Mesenteric fat pad (tissue), 1 donor: ENCODE data around the gene TSPAN3. TPM values are rescaled to one million over a fixed set of nuclear protein-coding genes. Genes with fewer than 3 reads are reported as not detected.

Experiments used
- DNase-seq: peaks from one replicate; pipeline ENCODE4 v3.0.0-alpha.2; 2020; ENCODE audit warnings: low spot score
- long read RNA-seq: library from polyadenylated mRNA; unstranded; transcript quantifications from one replicate; pipeline ENCODE4 v2.0.0, GENCODE V29; 2020
- total RNA-seq: library from RNA; stranded (reverse); fragmentation: NEBNext Ultra II Directional; extraction: Animal tissue kit (Norgen Biotek cat#: 25700); gene quantifications from one replicate; pipeline ENCODE4 v1.2.1, GENCODE V29; 2021
- donor health status: DM: yes; HTN: yes; CAD: no.

The TSPAN3 gene
- total RNA-seq = 558 TPM
- long read RNA-seq, full-length matches to known transcripts = 2,718 of 2,803 reads
- long read RNA-seq, partial matches to known transcripts = 43 of 2,803 reads
- long read RNA-seq, other reads (novel, unspliced or antisense) = 42 of 2,803 reads

- DNase-seq = peak; percentile 98
These were observed at the start of gene TSPAN3 for GRCh38 chr15:77070495-77071304. TSS of gene TSPAN3 (minus strand) at chr15:77071109. CDS start at chr15:77070954, 155 bp downstream.

DNA sequence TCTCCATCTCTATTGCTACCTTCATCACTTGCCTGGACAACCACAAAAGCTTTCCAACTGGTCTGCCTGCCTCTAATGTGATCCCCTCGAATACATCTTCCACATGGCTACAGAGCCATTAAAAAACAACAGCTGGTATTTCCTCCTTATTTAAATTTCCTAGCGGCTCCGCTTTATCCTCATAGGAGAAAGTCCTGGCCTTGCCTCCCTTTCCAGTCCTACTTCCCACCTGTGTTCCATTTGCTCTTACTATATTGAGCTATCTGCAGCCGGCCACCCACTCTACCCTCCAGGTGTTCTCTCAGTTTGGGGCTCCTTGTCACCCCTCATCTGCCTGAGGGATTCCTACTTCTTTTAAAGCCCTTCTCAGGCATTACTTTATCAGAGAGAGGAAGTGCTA, 49.7 kb upstream of the TSPAN3 start:
- no peak for DNase-seq

DNA sequence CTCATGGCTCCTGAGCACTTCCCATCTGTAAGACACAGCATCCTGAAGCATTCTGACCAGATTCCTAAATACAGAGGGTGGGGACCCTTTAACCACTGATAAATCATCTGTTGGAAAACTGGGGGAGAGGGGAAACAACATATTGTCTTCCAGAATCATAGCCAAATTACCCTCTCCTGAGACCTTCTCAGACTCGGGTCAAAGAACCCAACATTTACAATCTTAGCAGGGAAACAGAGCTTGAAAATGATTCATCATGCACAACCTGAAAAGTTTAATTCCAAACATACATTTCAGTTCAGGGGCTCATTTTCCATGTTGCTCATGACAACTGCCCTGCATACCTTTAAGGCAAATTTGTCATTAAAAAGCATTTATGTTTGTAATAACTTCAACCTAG, 48.5 kb upstream of the TSPAN3 start:
- DNase-seq = no peak

GRCh38 chr15:77118882-77119321, 48.0 kb upstream of the TSPAN3 start:
- no peak for DNase-seq

GRCh38 chr15:77115179-77115578, 44.3 kb upstream of the TSPAN3 start:
- DNase-seq = no peak

DNA sequence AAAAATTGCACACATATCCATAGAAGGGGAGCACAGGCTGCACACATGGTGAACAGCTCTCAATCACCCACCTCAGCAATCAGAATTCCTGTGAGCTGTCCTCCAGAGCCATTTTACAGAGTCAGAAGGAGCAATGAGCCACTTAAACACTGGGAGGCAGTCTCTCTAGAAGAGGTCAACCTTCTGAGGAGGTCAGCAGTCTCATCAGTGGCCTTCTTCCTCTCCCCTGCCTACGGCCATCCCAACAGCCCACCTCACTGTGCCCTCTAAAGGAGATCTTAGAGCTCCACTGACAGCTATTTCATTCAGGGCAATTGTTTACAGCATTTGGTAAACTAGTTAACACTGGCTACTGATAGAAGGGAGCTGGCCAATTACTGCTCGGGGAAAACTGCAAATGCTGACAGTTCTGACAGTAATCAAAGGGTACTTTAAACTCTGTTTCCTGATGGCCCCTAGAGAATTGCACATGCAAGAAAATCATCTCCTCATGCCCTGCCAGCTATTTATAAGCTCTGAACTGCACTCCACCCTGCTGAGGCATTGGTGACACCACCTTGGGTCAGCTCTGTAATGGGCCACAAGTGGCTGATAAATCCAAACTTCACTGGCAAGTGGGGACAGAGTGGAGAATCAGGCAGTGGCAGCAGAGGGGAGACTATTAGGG, 42.1 kb upstream of the TSPAN3 start:
- DNase-seq = no peak

DNA sequence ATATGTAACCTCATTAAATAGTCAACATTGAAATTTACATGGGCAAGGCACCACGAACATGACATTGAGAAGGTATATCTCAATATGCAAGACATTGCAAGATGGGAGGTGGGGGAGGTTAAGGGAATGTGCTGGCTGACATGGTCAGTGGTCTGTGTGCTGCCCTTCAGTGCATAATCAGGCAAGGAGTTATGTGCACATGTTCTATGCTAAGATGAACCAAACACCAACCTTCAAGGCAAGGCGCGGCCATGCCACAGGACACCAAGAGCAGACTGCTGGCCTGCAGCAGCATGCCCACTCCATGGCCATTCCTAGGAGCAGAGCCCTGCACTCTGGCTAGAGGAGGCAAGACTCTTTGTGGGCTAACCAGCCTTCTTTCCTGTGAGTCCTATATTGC, 40.9 kb upstream of the TSPAN3 start:
- no peak for DNase-seq

DNA sequence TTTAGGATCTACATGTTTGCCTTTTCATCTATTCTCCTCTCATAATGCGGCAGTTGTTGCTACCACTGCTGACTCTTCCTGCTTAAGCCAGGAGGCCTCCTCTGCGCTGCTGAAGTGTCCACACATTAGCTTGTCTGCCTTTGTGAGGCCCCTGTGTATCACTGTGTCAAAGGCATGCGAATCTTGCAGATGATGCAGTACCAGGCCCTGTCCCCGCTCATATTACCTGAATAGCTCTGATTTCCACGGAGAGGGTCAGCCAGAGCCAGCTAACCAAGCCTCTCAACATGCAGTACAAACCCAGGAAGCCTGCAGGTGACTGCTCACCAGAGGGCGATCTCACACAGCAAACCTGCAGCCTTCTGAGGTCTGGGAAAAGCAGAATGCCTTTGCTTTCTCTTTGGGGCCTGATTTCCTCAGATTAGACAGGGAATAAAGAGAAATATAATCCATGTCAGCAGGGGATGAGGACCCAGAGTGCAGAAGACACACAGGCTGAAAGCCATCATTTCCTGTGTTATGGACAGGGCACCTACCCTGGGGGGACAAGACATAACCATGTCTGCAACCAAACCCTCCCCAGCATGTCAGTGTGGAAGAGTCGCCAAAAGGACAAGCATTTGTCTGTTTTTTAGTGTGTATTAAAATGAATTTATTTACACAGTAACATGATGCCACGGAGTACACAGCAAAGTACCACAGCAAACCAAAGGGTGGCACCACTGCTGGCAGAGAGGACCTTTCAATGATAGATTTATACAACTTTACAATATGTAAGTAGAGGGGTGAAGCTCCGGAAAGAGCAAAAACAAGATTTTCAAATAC, 36.8 kb upstream of the TSPAN3 start:
- DNase-seq = no peak

DNA sequence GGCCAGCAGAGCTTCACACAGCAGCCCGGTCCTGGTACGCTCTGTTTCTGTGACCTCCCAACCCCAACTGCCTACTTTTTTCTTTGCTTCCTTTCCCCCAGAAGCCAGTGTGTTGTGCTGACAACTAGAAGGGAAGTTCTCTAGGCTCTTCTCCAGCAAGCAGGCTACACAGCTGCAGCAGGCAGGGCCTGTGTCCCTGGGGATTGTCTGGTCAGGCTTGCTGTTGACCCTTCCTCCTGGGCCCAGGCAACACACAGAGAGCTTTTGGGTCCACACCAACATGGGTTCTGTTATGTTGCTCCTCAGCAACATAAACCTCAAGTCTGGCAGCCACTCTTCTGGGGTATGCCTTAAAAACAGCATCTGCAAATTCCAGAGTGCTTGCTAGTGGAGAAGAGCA, 36.2 kb upstream of the TSPAN3 start:
- DNase-seq = no peak

DNA sequence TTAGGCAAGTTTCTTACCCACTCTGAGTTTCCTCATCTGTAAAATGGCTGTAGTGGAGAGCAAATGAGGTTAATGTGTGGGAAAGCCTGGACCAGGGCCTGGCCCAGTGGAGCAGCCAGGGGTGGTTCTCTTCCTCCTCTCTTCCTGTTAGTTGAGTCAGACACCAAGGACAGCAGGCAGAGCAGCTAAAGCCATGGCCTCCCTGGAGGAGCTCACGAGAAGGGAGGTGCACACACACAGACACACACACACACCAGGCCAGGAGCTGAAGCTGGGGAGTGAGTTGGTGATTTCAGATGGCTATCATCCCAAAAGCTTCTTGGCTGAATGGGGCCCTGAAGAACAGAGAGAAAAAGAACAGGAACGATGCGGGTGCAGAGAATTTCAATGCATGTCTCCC, 33.2 kb upstream of the TSPAN3 start:
- DNase-seq = no peak

DNA sequence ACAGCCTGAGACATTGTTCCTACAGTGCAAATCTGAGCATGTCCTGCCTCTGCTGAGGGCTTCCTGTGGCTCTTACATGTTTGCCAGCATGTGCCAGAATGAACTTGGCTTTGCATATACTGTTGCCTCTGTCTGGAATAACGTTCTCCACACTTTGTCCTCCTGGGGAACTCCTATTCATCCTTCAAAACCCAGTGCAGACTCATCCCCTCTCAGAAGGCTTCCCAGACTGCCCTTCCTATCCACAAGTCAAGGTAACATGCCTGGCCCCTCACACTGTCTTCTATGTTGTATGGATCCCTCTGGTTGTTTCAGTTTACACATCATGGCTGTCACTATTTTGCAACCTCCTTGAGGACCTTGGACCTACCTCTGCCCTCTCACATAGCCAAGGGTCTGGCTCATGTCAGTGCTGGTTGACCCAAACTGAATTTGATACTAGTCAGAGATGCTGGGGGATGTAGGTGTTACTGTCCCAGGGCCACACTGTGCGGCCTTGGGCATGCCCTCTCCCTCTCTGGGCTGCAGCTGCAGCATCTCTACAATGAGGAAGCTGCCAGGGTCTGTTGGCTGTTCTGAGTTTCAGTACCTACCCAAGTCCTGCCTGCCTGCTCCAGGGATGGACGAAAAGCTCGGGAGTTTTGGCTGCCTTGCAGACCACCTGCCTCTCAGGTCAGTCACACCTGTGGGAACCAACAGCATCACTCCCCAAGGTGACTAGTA, 29.0 kb upstream of the TSPAN3 start:
- DNase-seq = no peak

GRCh38 chr15:77098572-77098971, 27.7 kb upstream of the TSPAN3 start:
- DNase-seq = no peak

- no peak for DNase-seq
These were observed 27.0 kb upstream of the TSPAN3 start for GRCh38 chr15:77097921-77098320.

GRCh38 chr15:77097248-77097721, 26.4 kb upstream of the TSPAN3 start:
- no peak for DNase-seq

GRCh38 chr15:77096541-77096940, 25.6 kb upstream of the TSPAN3 start:
- DNase-seq = no peak

GRCh38 chr15:77096138-77096537, 25.2 kb upstream of the TSPAN3 start:
- no peak for DNase-seq

GRCh38 chr15:77094397-77095030, 23.6 kb upstream of the TSPAN3 start:
- DNase-seq = no peak

GRCh38 chr15:77093436-77093835, 22.5 kb upstream of the TSPAN3 start:
- no peak for DNase-seq

DNA sequence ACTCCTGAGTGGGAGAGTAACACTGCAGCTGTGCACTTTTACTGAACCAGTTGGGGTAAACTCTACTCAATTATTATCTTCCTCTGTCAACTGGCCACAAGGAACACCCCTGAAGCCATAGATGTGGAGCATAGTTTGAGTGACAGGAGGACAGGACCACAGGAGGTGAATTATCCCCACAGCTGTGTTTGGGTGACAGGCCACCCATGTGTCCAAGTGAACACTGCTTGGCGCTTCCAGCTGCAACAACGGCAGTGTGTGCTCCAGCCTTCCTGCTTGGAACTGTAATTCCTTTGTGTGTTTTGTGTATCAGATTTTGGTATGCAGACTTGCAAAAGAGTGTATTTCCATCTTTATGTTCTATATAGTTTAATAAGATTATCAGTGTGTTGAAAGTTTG, 20.2 kb upstream of the TSPAN3 start:
- no peak for DNase-seq

GRCh38 chr15:77087213-77087612, 16.3 kb upstream of the TSPAN3 start:
- no peak for DNase-seq
